ENCODE data around the gene PEX11G.
A peak's percentile ranks its signal among the peaks of the same experiment; 100 is the strongest.

PEX11G gene

DNA sequence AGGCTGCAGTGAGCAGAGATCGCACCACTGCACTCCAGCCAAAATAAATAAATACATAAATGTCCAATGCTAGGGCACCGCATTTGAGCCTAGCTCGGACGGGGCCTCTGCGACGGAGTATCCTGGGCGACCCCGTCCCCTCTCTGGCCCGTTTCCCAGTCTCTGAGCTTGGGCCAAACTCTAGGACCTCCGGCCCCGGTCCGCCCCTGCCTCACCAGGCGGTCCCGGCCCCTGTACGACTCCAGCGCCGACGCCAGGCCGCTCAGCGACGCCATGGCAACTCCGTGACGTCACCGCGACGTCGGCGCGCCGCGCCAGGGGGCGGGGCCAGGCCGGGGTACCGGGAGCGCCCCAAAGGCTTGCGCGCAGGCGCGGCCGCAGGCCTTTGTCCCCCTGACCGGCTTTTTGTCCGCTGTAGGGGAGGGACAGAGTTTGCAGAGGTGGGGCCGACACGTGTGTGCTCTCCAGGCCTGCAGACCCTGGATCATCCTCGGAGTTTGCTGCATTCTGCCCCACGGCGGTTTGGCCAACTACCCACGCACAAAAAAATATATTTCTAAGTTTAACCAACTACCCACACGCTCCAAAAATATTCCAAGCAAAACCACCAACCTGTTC lies at the start of gene PEX11G:
Gene PEX11G (minus strand): TSS at position 300 of the 618 bp plus-strand sequence. CDS start 25 bp downstream, at position 275.
- DNase-seq (ENCODE audit: low spot score), result peak; percentile 93

DNA sequence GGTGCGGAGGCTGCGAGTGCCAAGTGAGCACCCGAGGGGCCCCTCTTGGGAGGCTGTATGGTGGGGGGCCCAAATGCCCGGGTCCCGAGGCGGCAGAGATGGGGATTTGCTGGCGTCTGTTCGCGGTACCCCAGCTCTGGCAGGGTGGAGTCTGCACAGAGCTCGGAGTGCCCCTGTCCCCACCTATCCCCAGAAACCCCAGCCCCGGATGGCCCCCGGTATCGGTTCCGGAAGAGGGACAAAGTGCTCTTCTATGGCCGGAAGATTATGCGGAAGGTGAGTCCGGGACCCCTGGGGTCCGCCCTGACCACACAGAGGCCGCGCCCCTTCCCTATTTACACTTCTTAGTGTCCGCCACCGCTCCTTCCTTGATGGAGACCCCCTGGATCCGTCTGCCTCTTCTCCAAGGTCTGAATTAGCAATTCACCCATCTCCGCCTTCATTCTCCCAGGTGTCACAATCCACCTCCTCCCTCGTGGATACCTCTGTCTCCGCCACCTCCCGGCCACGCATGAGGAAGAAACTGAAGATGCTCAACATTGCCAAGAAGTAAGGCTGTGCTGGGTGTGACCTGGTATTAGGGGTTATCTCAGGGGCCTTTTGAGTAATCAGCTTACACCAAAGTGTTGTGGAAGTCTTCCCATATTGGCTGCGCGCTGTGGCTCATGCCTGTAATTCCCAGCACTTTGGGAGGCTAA lies 47.3 kb upstream of the PEX11G start:
- DNase-seq (ENCODE audit: low spot score), result peak; percentile 78

GRCh38 chr19:7535047-7535997 lies 46.5 kb upstream of the PEX11G start, which contains the start of gene PNPLA6:
Gene PNPLA6, plus strand, starts transcription at chr19:7535717. Its CDS starts 72 bp downstream, at chr19:7535789.
- DNase-seq (ENCODE audit: low spot score), result peak; percentile 96

DNA sequence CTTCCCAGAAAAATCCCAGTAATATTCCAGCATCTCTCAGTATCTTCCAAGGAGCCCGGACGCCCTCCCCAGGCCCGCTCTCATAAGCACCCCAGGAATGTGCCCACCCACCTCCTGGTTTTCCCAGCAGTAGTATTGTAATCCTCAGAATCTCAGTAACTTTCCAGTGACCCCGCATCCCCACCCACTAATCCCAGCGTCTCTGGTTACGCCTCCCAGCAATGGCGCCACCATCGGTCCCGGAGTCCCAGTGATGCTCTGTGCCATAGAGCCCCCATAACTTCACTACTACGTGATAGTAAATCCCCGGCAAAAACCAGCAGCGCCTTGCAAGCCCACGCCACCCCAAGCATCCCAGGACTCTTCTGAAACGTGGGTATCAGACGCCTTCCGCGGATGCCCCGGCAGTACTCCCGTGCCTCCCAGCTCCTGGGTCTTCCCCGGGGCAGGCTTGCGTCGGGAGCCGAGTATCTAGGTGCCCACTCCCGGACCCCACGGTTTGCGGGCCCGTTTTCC lies 45.8 kb upstream of the PEX11G start:
- DNase-seq (ENCODE audit: low spot score), result peak; percentile 20

GRCh38 chr19:7533925-7534480 lies 45.2 kb upstream of the PEX11G start:
- DNase-seq (ENCODE audit: low spot score), result peak; percentile 82

DNA sequence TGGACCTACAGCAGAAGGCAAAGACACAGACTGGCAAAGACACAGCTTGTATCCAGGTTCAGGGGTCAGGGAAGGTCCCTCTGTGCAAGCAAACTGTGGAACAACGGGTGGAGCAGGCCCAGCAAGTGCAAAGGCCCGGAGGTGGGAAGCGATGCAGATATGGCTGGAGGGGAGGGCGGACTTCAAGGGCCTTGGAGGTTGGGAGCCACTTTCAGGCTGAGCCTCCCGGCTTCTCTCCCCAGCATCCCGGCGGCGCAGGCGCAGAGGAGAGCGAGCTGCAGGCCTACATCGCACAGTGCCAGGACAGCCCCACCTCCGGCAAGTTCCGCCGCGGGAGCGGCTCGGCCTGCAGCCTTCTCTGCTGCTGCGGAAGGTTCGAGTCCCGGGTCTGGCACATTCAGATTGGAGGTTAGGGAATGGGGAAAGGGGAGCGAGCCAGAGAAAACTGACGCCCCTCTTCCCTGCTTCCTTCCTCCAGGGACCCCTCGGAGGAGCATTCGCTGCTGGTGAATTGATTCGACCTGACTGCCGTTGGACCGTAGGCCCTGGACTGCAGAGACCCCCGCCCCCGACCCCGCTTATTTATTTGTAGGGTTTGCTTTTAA lies 44.5 kb upstream of the PEX11G start:
- DNase-seq (ENCODE audit: low spot score), result no peak

DNA sequence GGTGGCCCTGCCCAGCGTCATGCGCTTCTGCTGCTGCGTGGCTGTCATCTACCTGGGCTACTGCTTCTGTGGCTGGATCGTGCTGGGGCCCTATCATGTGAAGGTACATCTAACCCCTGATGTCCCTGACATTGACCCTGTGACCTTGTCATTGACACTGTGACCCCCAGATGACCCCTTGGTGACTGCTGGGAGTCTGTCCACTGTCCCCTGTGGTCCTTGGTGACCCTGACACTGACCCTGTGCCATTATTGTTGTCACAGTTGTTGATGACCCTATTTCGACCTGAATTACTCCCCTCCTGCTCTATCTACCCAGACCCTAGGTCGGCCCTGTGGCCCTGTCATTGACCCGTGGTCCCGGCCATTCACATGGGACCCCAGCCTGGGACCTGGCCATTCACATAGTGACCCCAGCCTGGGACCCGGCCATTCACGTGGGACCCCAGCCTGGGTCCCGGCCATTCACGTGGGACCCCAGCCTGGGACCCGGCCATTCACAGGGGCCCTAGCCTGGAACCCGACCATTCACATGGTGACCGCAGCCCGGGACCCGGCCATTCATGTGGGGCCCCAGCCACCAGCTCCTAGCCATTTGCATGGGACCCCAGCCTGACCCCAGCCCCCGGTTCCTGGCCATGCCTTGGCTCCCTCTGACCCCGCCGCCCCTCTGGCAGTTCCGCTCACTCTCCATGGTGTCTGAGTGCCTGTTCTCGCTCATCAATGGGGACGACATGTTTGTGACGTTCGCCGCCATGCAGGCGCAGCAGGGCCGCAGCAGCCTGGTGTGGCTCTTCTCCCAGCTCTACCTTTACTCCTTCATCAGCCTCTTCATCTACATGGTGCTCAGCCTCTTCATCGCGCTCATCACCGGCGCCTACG lies 41.0 kb upstream of the PEX11G start:
- DNase-seq (ENCODE audit: low spot score), result no peak

DNA sequence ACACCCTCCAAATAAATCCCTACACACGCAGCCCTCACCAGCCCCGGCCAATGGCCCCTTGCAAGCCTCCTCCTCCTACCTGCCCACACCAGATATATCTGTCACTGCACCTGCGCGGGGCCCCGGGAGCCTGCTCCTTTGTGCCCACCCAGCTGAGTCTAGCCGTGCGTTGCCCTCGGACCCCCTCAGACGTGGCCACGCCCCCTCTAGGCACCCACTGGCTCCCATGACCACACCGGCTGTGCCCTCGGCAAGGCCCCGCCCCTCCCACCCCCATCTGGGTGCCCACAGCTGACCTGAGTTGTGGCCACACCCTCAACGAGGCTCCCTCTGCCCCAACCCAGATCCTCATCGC lies 40.4 kb upstream of the PEX11G start:
- DNase-seq (ENCODE audit: low spot score), result no peak

- DNase-seq (ENCODE audit: low spot score), result no peak
Observed at GRCh38 chr19:7528522-7529245, 39.8 kb upstream of the PEX11G start.

DNA sequence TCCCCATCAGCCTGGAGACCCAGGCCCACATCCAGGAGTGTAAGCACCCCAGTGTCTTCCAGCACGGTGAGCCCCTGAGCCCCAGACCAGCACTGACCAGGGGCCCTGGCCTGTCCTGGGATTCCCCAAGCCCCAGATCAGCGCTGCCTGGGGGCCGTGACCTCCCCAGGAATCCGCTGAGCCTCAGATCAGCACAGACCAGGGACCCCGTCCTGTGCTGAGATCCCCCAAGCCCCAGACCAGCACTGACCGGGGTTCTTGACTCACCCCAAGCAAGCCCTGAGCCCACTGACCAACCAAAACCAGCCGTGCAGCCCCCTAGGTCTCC lies 39.3 kb upstream of the PEX11G start:
- DNase-seq (ENCODE audit: low spot score), result no peak

DNA sequence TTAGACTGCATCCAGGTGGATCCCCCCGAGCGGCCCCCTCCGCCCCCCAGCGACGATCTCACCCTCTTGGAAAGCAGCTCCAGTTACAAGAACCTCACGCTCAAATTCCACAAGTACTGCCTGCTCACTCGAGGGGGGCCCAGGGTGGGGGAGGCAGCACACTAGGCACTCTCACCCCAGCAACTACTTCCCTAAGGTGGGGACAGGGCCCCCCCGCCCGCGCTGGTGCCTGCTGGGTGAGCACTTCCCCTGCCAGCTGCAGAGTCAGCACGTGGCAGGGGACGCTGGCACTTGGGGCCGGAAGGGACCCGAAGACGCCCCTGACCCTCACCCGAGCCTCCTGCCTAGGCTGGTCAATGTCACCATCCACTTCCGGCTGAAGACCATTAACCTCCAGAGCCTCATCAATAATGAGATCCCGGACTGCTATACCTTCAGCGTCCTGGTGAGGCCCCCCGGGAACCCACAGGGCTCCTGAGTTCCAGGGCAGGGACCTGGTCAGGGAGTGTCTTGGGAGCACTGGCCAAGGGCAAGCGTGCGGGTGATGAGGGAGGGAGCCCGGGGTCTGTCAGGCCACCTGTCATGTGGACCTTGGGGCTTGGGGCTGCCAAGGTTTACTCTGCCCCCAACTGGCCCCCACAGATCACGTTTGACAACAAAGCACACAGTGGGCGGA lies 38.8 kb upstream of the PEX11G start:
- DNase-seq (ENCODE audit: low spot score), result no peak

DNA sequence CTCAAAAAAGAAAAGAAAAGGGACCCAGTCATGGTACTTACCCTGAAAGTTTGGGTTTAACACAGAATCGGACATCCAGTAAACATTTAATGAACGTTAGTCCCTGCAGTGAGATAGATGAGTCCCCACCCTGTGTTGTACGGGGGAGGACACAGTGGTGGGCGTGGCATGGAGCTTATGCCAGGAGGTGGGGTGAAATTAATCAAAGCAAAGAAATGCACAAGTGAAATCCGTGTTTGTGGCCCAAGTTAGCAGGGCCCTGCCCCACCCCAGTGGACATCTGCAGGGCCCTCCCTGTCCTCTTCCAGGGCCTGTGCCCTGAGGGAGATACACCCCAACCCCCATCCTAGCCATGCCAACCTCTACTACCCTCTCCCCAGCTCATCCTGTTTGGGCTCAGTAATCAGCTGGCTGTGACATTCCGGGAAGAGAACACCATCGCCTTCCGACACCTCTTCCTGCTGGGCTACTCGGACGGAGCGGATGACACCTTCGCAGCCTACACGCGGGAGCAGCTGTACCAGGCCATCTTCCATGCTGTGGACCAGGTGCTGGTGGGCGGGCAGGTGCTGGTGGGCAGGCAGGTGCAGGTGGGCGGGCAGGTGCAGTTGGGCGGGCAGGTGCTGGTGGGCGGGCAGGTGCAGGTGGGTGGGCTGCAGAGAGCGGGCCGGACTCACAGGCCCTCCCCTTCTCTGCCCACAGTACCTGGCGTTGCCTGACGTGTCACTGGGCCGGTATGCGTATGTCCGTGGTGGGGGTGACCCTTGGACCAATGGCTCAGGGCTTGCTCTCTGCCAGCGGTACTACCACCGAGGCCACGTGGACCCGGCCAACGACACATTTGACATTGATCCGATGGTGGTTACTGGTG lies 37.5 kb upstream of the PEX11G start:
- DNase-seq (ENCODE audit: low spot score), result no peak

DNA sequence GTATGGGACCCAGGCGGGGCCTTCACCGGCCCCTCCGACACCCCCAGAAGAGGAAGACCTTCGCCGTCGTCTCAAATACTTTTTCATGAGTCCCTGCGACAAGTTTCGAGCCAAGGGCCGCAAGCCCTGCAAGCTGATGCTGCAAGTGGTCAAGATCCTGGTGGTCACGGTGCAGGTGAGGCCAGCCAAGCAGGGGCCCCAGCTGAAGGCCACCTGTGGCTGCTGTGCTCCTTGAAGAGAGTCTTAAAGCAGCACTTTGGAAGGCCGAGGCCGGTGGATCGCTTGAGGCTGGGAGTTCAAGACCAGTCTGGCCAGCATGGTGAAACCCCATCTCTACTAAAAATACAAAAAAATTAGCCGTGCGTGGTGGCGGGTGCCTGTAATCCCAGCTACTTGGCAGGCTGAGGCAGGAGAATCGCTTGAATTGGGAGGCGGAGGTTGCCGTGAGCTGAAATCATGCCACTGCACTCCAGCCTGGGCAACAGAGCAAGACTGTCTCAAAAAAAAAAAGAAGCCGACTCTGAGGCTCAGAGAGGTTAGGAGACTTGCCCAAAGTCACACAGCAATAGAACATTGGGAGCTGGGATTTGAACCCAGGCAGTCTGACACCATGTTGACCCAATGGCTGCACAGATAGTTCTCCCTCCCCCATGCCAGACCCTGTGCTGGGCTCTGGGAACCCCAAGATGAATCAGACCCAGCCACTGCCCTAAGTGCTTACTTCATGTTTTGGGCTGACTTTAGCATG lies 36.3 kb upstream of the PEX11G start:
- DNase-seq (ENCODE audit: low spot score), result no peak

GRCh38 chr19:7524523-7524922 lies 35.7 kb upstream of the PEX11G start:
- no peak for DNase-seq (ENCODE audit: low spot score)

GRCh38 chr19:7522923-7523667 lies 34.3 kb upstream of the PEX11G start:
- DNase-seq (ENCODE audit: low spot score), result peak; percentile 83

GRCh38 chr19:7522072-7522922 lies 33.5 kb upstream of the PEX11G start, which contains the start of gene MCOLN1:
Gene MCOLN1, plus strand, starts transcription at chr19:7522624. Its CDS starts 127 bp downstream, at chr19:7522751.
- peak; percentile 100 for DNase-seq (ENCODE audit: low spot score)

Data from hematopoietic multipotent progenitor cell treated with erythropoietin and hydrocortisone succinate and interleukin-3 and kit ligand, for 17 days (in vitro differentiated cells).